GM13976 (cell line): ENCODE results near the gene MOCS1.

Source experiments
- DNase-seq: peaks from one replicate; pipeline ENCODE4 v3.0.0; 2012; ENCODE audit warnings: low spot score
- CTCF ChIP-seq: IDR thresholded peaks from 2 replicates; pipeline ENCODE4 v1.5.1; 2012; ENCODE audit warnings: borderline replicate concordance, mild to moderate bottlenecking; ENCODE audit not compliant: insufficient read depth; ENCODE audit errors: extremely low read depth, missing control alignments, control extremely low read depth
- in situ Hi-C: fragments of 300-500 bp; cut with MboI; formaldehyde crosslinking; loops from one replicate; pipeline ENCODE4 v1.12.0; 2022; ENCODE audit warnings: low sequenced_read_pairs, mixed read lengths, inconsistent platforms; ENCODE audit not compliant: unreplicated experiment

MOCS1 gene

GRCh38 chr6:39867592-39867991, 66.7 kb downstream of the MOCS1 start:
- TF ChIP-seq CTCF, result no peak
- in situ Hi-C loops, result no loop called here
- no peak for DNase-seq

GRCh38 chr6:39865011-39865888, 69.0 kb downstream of the MOCS1 start:
- DNase-seq, result peak; percentile 78
- in situ Hi-C loops, result no loop called here
- TF ChIP-seq CTCF, result peak; percentile 48

- in situ Hi-C loops, result no loop called here
- no peak for DNase-seq
- TF ChIP-seq CTCF, result no peak
These were observed 72.6 kb downstream of the MOCS1 start for GRCh38 chr6:39861663-39862062.

- in situ Hi-C loops, result no loop called here
- no peak for DNase-seq
- no peak for TF ChIP-seq CTCF
These were observed 75.2 kb downstream of the MOCS1 start for GRCh38 chr6:39859025-39859424.

GRCh38 chr6:39855356-39855995, 78.8 kb downstream of the MOCS1 start:
- TF ChIP-seq CTCF, result no peak
- in situ Hi-C loops, result no loop called here
- no peak for DNase-seq
